ENCODE data around the gene UBL4A.
A peak's percentile ranks its signal among the peaks of the same experiment; 100 is the strongest.

UBL4A gene

DNA sequence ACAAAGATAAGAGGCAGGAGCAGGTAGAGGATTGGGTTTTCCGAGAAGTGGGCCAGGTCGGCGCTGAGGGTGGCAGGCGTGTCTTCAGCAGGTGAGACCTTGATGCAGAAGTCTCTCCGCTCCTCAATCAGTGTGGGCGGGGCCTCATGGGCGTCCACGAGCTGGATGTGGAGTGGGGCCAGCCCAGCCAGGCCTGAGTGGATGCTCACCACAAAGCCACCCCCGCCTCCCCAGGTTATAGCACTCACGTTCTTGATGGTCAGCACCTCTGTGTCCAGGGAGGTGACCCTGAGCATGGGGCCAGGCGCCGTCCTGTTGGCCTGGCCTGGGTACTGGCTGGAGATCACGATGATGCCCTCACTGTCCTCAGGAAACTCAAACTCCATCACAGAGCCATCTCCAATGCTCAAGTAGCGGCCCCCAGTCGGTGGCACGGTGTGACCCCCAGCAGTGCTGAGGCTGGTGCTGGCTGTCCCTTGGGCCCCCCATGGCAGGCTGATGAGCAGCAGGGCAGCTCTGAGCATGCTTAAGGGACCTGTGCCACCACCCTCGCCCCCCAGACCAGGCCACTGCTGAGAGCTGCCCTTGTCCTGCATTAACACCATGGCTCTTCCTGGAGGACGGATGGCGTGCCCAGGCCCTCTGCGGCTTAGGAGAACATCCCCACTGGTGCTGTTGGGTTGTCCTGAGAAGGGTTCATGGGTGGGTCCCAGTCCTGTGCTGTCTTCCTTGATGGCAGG lies 2.1 kb upstream of the UBL4A start:
- DNase-seq (ENCODE audit: low read depth in 1 of 2, low spot score in 1 of 2), result no peak
- no peaks in the 10 kb centered on the region for H3K27me3 ChIP-seq (ENCODE audit: insufficient read depth, poor library complexity, severe bottlenecking)
- no peak overlapping the region for H3K27ac ChIP-seq (replicated peaks)
- no peak for TF ChIP-seq GABPA (IDR thresholded peaks at IDR 0.05; ENCODE audit: low read depth)
- TF ChIP-seq SPI1 (IDR thresholded peaks at IDR 0.05; ENCODE audit: borderline replicate concordance, low read depth), result no peak
- TF ChIP-seq POLR2AphosphoS5 (IDR thresholded peaks at IDR 0.05; ENCODE audit: low read depth), result no peak
- TF ChIP-seq, protein P1, sequence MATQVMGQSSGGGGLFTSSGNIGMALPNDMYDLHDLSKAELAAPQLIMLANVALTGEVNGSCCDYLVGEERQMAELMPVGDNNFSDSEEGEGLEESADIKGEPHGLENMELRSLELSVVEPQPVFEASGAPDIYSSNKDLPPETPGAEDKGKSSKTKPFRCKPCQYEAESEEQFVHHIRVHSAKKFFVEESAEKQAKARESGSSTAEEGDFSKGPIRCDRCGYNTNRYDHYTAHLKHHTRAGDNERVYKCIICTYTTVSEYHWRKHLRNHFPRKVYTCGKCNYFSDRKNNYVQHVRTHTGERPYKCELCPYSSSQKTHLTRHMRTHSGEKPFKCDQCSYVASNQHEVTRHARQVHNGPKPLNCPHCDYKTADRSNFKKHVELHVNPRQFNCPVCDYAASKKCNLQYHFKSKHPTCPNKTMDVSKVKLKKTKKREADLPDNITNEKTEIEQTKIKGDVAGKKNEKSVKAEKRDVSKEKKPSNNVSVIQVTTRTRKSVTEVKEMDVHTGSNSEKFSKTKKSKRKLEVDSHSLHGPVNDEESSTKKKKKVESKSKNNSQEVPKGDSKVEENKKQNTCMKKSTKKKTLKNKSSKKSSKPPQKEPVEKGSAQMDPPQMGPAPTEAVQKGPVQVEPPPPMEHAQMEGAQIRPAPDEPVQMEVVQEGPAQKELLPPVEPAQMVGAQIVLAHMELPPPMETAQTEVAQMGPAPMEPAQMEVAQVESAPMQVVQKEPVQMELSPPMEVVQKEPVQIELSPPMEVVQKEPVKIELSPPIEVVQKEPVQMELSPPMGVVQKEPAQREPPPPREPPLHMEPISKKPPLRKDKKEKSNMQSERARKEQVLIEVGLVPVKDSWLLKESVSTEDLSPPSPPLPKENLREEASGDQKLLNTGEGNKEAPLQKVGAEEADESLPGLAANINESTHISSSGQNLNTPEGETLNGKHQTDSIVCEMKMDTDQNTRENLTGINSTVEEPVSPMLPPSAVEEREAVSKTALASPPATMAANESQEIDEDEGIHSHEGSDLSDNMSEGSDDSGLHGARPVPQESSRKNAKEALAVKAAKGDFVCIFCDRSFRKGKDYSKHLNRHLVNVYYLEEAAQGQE (IDR thresholded peaks at IDR 0.05; ENCODE audit: insufficient replicate concordance, low read depth), result no peak
- TF ChIP-seq, protein P2, sequence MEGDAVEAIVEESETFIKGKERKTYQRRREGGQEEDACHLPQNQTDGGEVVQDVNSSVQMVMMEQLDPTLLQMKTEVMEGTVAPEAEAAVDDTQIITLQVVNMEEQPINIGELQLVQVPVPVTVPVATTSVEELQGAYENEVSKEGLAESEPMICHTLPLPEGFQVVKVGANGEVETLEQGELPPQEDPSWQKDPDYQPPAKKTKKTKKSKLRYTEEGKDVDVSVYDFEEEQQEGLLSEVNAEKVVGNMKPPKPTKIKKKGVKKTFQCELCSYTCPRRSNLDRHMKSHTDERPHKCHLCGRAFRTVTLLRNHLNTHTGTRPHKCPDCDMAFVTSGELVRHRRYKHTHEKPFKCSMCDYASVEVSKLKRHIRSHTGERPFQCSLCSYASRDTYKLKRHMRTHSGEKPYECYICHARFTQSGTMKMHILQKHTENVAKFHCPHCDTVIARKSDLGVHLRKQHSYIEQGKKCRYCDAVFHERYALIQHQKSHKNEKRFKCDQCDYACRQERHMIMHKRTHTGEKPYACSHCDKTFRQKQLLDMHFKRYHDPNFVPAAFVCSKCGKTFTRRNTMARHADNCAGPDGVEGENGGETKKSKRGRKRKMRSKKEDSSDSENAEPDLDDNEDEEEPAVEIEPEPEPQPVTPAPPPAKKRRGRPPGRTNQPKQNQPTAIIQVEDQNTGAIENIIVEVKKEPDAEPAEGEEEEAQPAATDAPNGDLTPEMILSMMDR (IDR thresholded peaks at IDR 0.05; ENCODE audit: insufficient read depth, low read length), result no peak
- no peak overlapping the region for H3K4me3 ChIP-seq (replicated peaks; ENCODE audit: insufficient read depth, low read length)

DNA sequence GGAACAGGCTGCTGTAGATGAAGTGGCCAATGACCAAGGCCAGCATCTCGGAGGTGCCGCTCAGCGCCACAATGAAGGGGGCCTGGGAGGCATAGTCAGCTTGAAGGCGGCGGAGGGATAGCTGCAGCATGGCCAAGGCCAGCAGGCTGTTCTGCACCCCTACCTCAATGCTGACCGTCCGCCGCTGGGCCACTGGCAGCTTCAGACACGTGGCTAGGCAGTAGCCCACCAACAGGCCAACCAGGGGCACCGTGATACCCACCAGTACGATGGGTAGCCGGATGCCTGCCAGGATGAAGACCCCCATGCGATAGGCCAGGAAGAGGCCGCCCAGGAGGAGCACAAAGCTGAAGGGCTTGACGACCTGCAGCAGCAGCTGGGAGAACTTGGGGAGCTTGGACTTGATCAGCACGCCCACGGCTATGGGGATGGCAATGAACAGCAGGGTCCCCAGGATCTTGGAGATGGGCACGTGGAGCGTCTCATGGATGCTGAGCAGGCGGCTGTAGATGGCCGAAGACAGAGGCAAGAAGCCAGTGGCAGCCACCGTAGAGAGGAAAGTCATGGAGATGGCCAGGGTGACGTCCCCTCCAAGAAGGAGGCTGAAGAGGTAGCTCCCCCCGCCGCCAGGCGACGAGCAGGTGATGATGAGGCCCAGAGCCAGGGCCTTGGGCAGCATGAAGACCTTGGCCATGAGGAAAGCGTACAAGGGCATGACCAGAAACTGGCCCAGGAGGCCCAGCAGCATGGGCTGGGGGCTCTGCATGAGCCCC lies 1.3 kb upstream of the UBL4A start:
- no peak for DNase-seq (ENCODE audit: low read depth in 1 of 2, low spot score in 1 of 2)
- TF ChIP-seq, protein P1 (IDR thresholded peaks at IDR 0.05; ENCODE audit: insufficient replicate concordance, low read depth), result no peak
- TF ChIP-seq, protein P2 (IDR thresholded peaks at IDR 0.05; ENCODE audit: insufficient read depth, low read length), result no peak
- TF ChIP-seq SPI1 (IDR thresholded peaks at IDR 0.05; ENCODE audit: borderline replicate concordance, low read depth), result no peak
- no peak for TF ChIP-seq GABPA (IDR thresholded peaks at IDR 0.05; ENCODE audit: low read depth)
- TF ChIP-seq POLR2AphosphoS5 (IDR thresholded peaks at IDR 0.05; ENCODE audit: low read depth), result no peak
- no peak overlapping the region for H3K27ac ChIP-seq (replicated peaks)
- no peak overlapping the region for H3K4me3 ChIP-seq (replicated peaks; ENCODE audit: insufficient read depth, low read length)
- no peaks in the 10 kb centered on the region for H3K27me3 ChIP-seq (ENCODE audit: insufficient read depth, poor library complexity, severe bottlenecking)

DNA sequence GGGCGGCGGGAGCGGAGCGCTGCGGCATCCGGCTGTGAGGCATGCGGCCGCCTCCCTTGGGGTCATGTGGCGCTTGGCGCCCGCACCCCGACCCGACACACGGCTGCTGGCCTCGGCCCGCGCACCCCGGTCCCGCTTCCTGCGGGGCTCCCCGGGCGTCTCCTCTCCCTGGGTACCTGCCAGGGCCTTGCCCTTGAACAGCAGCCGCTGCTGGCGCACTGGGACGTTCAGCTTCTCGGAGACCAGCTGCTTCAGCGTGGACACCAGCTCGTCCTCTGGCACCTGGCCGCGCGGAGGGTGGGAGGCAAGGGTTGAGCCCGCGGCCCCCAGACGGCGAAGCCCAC lies 391 bp downstream of the UBL4A start:
- Histone ChIP-seq H3K4me3 (replicated peaks; ENCODE audit: insufficient read depth, low read length) (peak overlapping the region; percentile 59), H3K27me3 (ENCODE audit: insufficient read depth, poor library complexity, severe bottlenecking) (no peaks in the 10 kb centered on the region), H3K27ac (replicated peaks) (peak overlapping the region; percentile 80)
- TF ChIP-seq SPI1 (IDR thresholded peaks at IDR 0.05; ENCODE audit: borderline replicate concordance, low read depth), result no peak
- DNase-seq (ENCODE audit: low read depth in 1 of 2, low spot score in 1 of 2), result peak in 1 of 2 experiments; percentile 22
